K562 (cell line): ENCODE measurements around the gene NRXN2. TPM values are rescaled to one million over a fixed set of nuclear protein-coding genes. Genes with fewer than 3 reads are reported as not detected.

Experiments
- CCAR2 ChIP-seq: fragments of 200-400 bp; formaldehyde crosslinking; IDR thresholded peaks from 2 replicates; pipeline ENCODE4 v1.6.1; 2017; ENCODE audit warnings: mild to moderate bottlenecking, low read depth, low read length
- NONO ChIP-seq, 2 experiments: fragments of 200-400 bp in 1 of 2; fragments of 450-650 bp in 1 of 2; formaldehyde crosslinking in 1 of 2; IDR thresholded peaks; 2 replicates each; pipeline ENCODE4 v1.6.1; 2017; ENCODE audit warnings: low read depth in 2 of 2, mild to moderate bottlenecking in 2 of 2, moderate library complexity in 2 of 2, low read length in 1 of 2
- PHF20 ChIP-seq: fragments of 450-650 bp; IDR thresholded peaks from 2 replicates; pipeline ENCODE4 v1.6.1; 2018; ENCODE audit not compliant: partially characterized antibody
- PHF8 ChIP-seq: fragments of 200-600 bp; sonication (generic); IDR thresholded peaks from 2 replicates; pipeline ENCODE4 v1.6.1; 2012; ENCODE audit warnings: mixed run types, mild to moderate bottlenecking, inconsistent platforms, low read length, moderate library complexity, borderline replicate concordance
- ZNF143 ChIP-seq: sonication (generic); formaldehyde crosslinking; IDR thresholded peaks from 2 replicates; pipeline ENCODE4 v1.9.0; 2022; ENCODE audit warnings: mild to moderate bottlenecking, missing genetic modification reagents
- ZNF407 ChIP-seq: fragments of 450-650 bp; IDR thresholded peaks from 2 replicates; pipeline ENCODE4 v1.6.1; 2016; ENCODE audit warnings: low read depth
- polyA plus RNA-seq, 8 experiments: library from polyadenylated mRNA; depleted of rRNA in 4 of 8; stranded (reverse) in 5 of 8; unstranded in 3 of 8; fragments of >200 nt; fragmentation: Nextera tagmentation in 2 of 8; fragmentation: Illumina TruSeq in 1 of 8; extraction: Ambion mirVana in 2 of 8; extraction: Trizol in 1 of 8; gene quantifications; 2 replicates each; pipeline versions ENCODE4 v1.2.1 to v1.2.3, GENCODE V29; 2011 to 2014; ENCODE audit warnings: inconsistent platforms in 1 of 8, missing spikeins in 1 of 8
- total RNA-seq, 7 experiments: library from RNA; depleted of rRNA in 6 of 7; stranded (reverse); fragments of >200 nt in 6 of 7; fragmentation: Illumina TruSeq in 2 of 7; extraction: Trizol in 2 of 7; gene quantifications; 2 replicates each; pipeline versions ENCODE4 v1.2.1 to v1.2.3, GENCODE V29; 2011 to 2021; ENCODE audit warnings: low replicate concordance in 1 of 7

The NRXN2 gene
- total and polyA plus RNA-seq, 9 of the 15 experiments (the other 6 are each of a cell fraction or from before 2014, with no cell fraction given), result 0.07 to 0.47 (median 0.15) TPM; not detected in 4

GRCh38 chr11:64743591-64744543, 20.9 kb upstream of the NRXN2 start, which contains the start of gene RASGRP2 (continued):
- TF ChIP-seq ZNF143 (CRISPR knock-in tag) (no peak), PHF20 (no peak), CCAR2 (no peak), ZNF407 (no peak), NONO (IDR thresholded peaks at IDR 0.05; ENCODE audit: low read depth in 2 of 2, low read length in 1 of 2) (no peak), PHF8 (no peak)
